Keratinocyte (primary cell): ENCODE data around the gene CRLF2.

Experiments used
- EZH2 ChIP-seq: IDR thresholded peaks from one replicate; pipeline ENCODE4 v1.6.1; 2012; ENCODE audit warnings: inconsistent platforms, mild to moderate bottlenecking, low read length, moderate library complexity
- TF ChIP-seq, protein P1 (sequence below), 3 experiments: IDR thresholded peaks in 1 of 3; conservative IDR thresholded peaks in 1 of 3; optimal IDR thresholded peaks in 1 of 3; 2 replicates in 2 of 3; 3 replicates in 1 of 3; pipeline versions ENCODE3 to v1.5.1; 2011; ENCODE audit warnings: low read length in 3 of 3, mild to moderate bottlenecking in 3 of 3, moderate library complexity in 2 of 3, control low read depth in 1 of 3, inconsistent platforms in 1 of 3; ENCODE audit not compliant: insufficient read depth in 2 of 3; ENCODE audit errors: extremely low read depth in 1 of 3

GRCh38 chrX:1152090-1152489 is 60.4 kb downstream of the CRLF2 start:
- TF ChIP-seq EZH2: no peak
- TF ChIP-seq, protein P1, sequence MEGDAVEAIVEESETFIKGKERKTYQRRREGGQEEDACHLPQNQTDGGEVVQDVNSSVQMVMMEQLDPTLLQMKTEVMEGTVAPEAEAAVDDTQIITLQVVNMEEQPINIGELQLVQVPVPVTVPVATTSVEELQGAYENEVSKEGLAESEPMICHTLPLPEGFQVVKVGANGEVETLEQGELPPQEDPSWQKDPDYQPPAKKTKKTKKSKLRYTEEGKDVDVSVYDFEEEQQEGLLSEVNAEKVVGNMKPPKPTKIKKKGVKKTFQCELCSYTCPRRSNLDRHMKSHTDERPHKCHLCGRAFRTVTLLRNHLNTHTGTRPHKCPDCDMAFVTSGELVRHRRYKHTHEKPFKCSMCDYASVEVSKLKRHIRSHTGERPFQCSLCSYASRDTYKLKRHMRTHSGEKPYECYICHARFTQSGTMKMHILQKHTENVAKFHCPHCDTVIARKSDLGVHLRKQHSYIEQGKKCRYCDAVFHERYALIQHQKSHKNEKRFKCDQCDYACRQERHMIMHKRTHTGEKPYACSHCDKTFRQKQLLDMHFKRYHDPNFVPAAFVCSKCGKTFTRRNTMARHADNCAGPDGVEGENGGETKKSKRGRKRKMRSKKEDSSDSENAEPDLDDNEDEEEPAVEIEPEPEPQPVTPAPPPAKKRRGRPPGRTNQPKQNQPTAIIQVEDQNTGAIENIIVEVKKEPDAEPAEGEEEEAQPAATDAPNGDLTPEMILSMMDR (optimal IDR thresholded peaks at IDR 0.05 in 1 of 3, IDR thresholded peaks at IDR 0.05 in 1 of 3, conservative IDR thresholded peaks at IDR 0.05 in 1 of 3; ENCODE audit: extremely low read depth in 1 of 3, insufficient read depth in 2 of 3, low read length in 3 of 3): no peak
